ENCODE measurements around the gene TXNDC5.

- TF ChIP-seq TAF1 (IDR thresholded peaks at IDR 0.05; ENCODE audit: low read depth) = no peak
- TF ChIP-seq, protein P1, sequence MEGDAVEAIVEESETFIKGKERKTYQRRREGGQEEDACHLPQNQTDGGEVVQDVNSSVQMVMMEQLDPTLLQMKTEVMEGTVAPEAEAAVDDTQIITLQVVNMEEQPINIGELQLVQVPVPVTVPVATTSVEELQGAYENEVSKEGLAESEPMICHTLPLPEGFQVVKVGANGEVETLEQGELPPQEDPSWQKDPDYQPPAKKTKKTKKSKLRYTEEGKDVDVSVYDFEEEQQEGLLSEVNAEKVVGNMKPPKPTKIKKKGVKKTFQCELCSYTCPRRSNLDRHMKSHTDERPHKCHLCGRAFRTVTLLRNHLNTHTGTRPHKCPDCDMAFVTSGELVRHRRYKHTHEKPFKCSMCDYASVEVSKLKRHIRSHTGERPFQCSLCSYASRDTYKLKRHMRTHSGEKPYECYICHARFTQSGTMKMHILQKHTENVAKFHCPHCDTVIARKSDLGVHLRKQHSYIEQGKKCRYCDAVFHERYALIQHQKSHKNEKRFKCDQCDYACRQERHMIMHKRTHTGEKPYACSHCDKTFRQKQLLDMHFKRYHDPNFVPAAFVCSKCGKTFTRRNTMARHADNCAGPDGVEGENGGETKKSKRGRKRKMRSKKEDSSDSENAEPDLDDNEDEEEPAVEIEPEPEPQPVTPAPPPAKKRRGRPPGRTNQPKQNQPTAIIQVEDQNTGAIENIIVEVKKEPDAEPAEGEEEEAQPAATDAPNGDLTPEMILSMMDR (IDR thresholded peaks at IDR 0.05; ENCODE audit: poor library complexity, severe bottlenecking) = no peak
- no peak for TF ChIP-seq EZH2 (IDR thresholded peaks at IDR 0.05; ENCODE audit: borderline replicate concordance, insufficient read depth, low read length, poor library complexity, severe bottlenecking)
- TF ChIP-seq POLR2AphosphoS5 (IDR thresholded peaks at IDR 0.05) = peak; percentile 72
- TF ChIP-seq SMC3 (conservative IDR thresholded peaks at IDR 0.05; ENCODE audit: poor library complexity) = no peak
- TF ChIP-seq EP300 (conservative IDR thresholded peaks at IDR 0.05; ENCODE audit: poor library complexity, severe bottlenecking) = peak; percentile 92
- TF ChIP-seq REST (IDR thresholded peaks at IDR 0.05; ENCODE audit: borderline replicate concordance) = peak; percentile 71
- TF ChIP-seq MXI1 (conservative IDR thresholded peaks at IDR 0.05; ENCODE audit: poor library complexity, severe bottlenecking) = no peak
- TF ChIP-seq RAD21 (conservative IDR thresholded peaks at IDR 0.05) = no peak
These were observed 28.7 kb upstream of the TXNDC5 start for GRCh38 chr6:7939184-7939863.

All from neural cell (in vitro differentiated cells).